GM19351 (cell line): Measurements from ENCODE around the gene DNAJC10.

Source experiments
- ATAC-seq: cut with Tn5 transposase; IDR thresholded peaks from one replicate; pipeline ENCODE4 v1.9.1; 2021; ENCODE audit warnings: mild to moderate bottlenecking, moderate library complexity; ENCODE audit not compliant: unreplicated experiment

The DNAJC10 gene

GRCh38 chr2:182831101-182831500, 115.0 kb downstream of the DNAJC10 start:
- no peak for ATAC-seq

GRCh38 chr2:182831921-182832320, 115.9 kb downstream of the DNAJC10 start:
- no peak for ATAC-seq

- ATAC-seq: no peak
Observed at GRCh38 chr2:182833084-182833854, 117.2 kb downstream of the DNAJC10 start.

- ATAC-seq: no peak
Observed at GRCh38 chr2:182834293-182834692, 118.2 kb downstream of the DNAJC10 start.

GRCh38 chr2:182836451-182836850, 120.4 kb downstream of the DNAJC10 start:
- no peak for ATAC-seq
